Esophagus muscularis mucosa (tissue), 2 donors: ENCODE measurements around the gene AKT2.

ENCODE experiments used
- POLR2A ChIP-seq: fragments of 450-650 bp; IDR thresholded peaks from one replicate; pipeline ENCODE4 v1.6.1; 2017; ENCODE audit warnings: antibody characterized with exemption, moderate library complexity, mild to moderate bottlenecking, low read depth
- POLR2AphosphoS5 ChIP-seq, 2 donors: sonication (generic); formaldehyde crosslinking; IDR thresholded peaks; one replicate each; pipeline ENCODE4 v1.6.1; 2017; ENCODE audit warnings: antibody characterized with exemption in 2 of 2

DNA sequence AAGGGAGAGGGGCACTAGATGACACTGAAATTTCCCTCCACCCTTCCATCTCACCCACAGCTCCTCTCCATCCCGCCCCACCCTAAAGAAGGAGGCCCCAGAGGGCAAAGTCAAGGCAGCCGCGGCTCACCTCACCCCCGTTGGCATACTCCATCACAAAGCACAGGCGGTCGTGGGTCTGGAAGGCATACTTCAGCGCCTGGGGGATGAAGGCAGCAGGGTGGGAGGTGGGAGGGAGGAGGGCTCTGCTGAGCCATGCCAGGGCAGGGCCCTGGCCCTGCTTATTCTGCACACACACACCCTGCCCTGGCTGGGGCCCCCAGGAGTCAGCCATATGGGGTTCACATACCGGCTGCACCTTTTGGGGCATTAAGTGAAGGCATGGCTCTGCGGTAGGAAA is 46.4 kb downstream of the AKT2 start:
- no peak for TF ChIP-seq POLR2AphosphoS5 (IDR thresholded peaks at IDR 0.05)
- no peak for TF ChIP-seq POLR2A
